SU-DHL-6 (cell line): Measurements from ENCODE around the gene CLCNKA.

Experiments used
- CTCF ChIP-seq: fragments of 200-600 bp; sonication (generic); IDR thresholded peaks from one replicate; pipeline ENCODE4 v1.5.1; 2017; ENCODE audit warnings: antibody characterized with exemption, mild to moderate bottlenecking, low read length, moderate library complexity; ENCODE audit not compliant: insufficient read depth, poor library complexity, severe bottlenecking
- EZH2phosphoT487 ChIP-seq: fragments of 200-600 bp; sonication (generic), shearing (Covaris generic); conservative IDR thresholded peaks from 2 replicates; pipeline ENCODE4 v1.6.1; 2018; ENCODE audit warnings: mild to moderate bottlenecking, antibody characterized with exemption, low read length, moderate library complexity, mixed read lengths

GRCh38 chr1:15994590-15995351 is 27.1 kb upstream of the CLCNKA start:
- TF ChIP-seq CTCF (no peak), EZH2phosphoT487 (no peak)
